ENCODE results near the gene GNG12. TPM values are rescaled to one million over a fixed set of nuclear protein-coding genes. Genes with fewer than 3 reads are reported as not detected.

GNG12 gene
- total and polyA plus RNA-seq, 4 experiments from 2014 or later: not detected

- Mint-ChIP-seq H3K4me1 (no peaks in the 10 kb centered on the region), H3K27ac (no peak overlapping the region), H3K36me3 (no peaks in the 10 kb centered on the region), H3K9me3 (no peaks in the 10 kb centered on the region), H3K27me3 (peaks cover 9 to 13% of the 10 kb centered on the region in 2 donors), H3K4me3 (no peak overlapping the region)
- no peaks in the 10 kb centered on the region for H3K27me3 ChIP-seq (ENCODE audit: insufficient read depth, low read length)
- ChIA-PET POLR2A (ENCODE audit: partially characterized antibody) (no interaction called here), CTCF (ENCODE audit: partially characterized antibody) (interaction anchor here (1.0 to 1.4 kb wide), 2 partner anchors 9 to 31 kb away, joined by 4 read pairs; no protein-coding TSS in a partner anchor)
- no peak overlapping the region for H3K27ac ChIP-seq (ENCODE audit: low read depth, low read length)
- no peaks in the 10 kb centered on the region for H3K4me1 ChIP-seq (ENCODE audit: insufficient read depth, low read length)
- H3K36me3 ChIP-seq (ENCODE audit: insufficient read depth, low read length): no peaks in the 10 kb centered on the region
- no peak for DNase-seq
- H3K9me3 ChIP-seq (ENCODE audit: control insufficient read depth in 1 of 2, low read length in 2 of 2): no peaks in the 10 kb centered on the region
- intact Hi-C loops (cut with micrococcal nuclease): no loop called here
- no peak overlapping the region for H3K4me3 ChIP-seq (ENCODE audit: low read length in 2 of 2)
Observed at GRCh38 chr1:67851800-67852199, 18.5 kb upstream of the GNG12 start.

DNA sequence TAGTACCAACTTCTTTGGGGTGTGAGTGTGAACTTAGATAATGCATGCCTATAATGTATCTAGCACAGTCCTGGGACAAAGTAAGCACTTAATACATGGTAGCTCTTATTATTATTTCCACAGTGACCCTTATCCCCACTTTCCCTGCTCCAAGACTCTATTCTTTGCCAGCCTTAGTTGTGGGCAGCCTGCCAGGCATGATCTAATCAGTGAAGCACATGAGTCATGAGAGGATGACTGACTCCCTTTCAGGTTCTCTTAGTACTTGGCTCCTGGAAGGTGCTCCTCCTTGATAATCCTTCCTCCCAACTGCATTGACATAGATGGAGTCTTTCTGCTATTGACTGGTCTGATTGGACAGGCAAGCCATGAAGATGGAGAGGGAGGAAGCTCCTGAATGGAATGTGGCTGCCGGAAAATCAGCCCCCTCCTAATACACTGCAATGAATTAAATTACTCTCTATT, 17.4 kb upstream of the GNG12 start:
- Mint-ChIP-seq H3K9me3 (no peaks in the 10 kb centered on the region), H3K4me1 (no peaks in the 10 kb centered on the region), H3K27me3 (peaks cover 11 to 13% of the 10 kb centered on the region in 2 donors), H3K4me3 (no peak overlapping the region), H3K36me3 (no peaks in the 10 kb centered on the region), H3K27ac (no peak overlapping the region)
- no peaks in the 10 kb centered on the region for H3K36me3 ChIP-seq (ENCODE audit: insufficient read depth, low read length)
- H3K4me1 ChIP-seq (ENCODE audit: insufficient read depth, low read length): no peaks in the 10 kb centered on the region
- H3K27me3 ChIP-seq (ENCODE audit: insufficient read depth, low read length): no peaks in the 10 kb centered on the region
- H3K4me3 ChIP-seq (ENCODE audit: low read length in 2 of 2): no peak overlapping the region
- DNase-seq: no peak
- ChIA-PET CTCF (ENCODE audit: partially characterized antibody) (interaction anchor here (1.0 to 1.4 kb wide), 4 partner anchors 9 to 29 kb away, joined by 3 to 4 read pairs (median 4); no protein-coding TSS in a partner anchor), POLR2A (ENCODE audit: partially characterized antibody) (no interaction called here)
- H3K9me3 ChIP-seq (ENCODE audit: control insufficient read depth in 1 of 2, low read length in 2 of 2): no peaks in the 10 kb centered on the region
- H3K27ac ChIP-seq (ENCODE audit: low read depth, low read length): no peak overlapping the region
- intact Hi-C loops (cut with micrococcal nuclease): no loop called here

- no peak overlapping the region for H3K27ac Mint-ChIP-seq
- no peaks in the 10 kb centered on the region for H3K36me3 Mint-ChIP-seq
- H3K9me3 Mint-ChIP-seq: no peaks in the 10 kb centered on the region
- H3K9me3 ChIP-seq (ENCODE audit: control insufficient read depth in 1 of 2, low read length in 2 of 2): no peaks in the 10 kb centered on the region
- intact Hi-C loops (cut with micrococcal nuclease): no loop called here
- no peak for DNase-seq
- no peak overlapping the region for H3K27ac ChIP-seq (ENCODE audit: low read depth, low read length)
- H3K27me3 Mint-ChIP-seq: peaks cover 13 to 15% of the 10 kb centered on the region in 2 donors
- no peaks in the 10 kb centered on the region for H3K4me1 ChIP-seq (ENCODE audit: insufficient read depth, low read length)
- no peaks in the 10 kb centered on the region for H3K27me3 ChIP-seq (ENCODE audit: insufficient read depth, low read length)
- H3K4me3 Mint-ChIP-seq: no peak overlapping the region
- POLR2A ChIA-PET (ENCODE audit: partially characterized antibody): no interaction called here
- no peaks in the 10 kb centered on the region for H3K36me3 ChIP-seq (ENCODE audit: insufficient read depth, low read length)
- H3K4me3 ChIP-seq (ENCODE audit: low read length in 2 of 2): no peak overlapping the region
- H3K4me1 Mint-ChIP-seq: no peaks in the 10 kb centered on the region
- CTCF ChIA-PET (ENCODE audit: partially characterized antibody): interaction anchor here (1.1 to 1.4 kb wide), 4 partner anchors 9 to 43 kb away, joined by 3 to 4 read pairs (median 4); no protein-coding TSS in a partner anchor
Observed at GRCh38 chr1:67850151-67850551, 16.9 kb upstream of the GNG12 start.

- no peaks in the 10 kb centered on the region for H3K36me3 Mint-ChIP-seq
- H3K27me3 Mint-ChIP-seq: peaks cover 19 to 21% of the 10 kb centered on the region in 2 donors
- H3K36me3 ChIP-seq (ENCODE audit: insufficient read depth, low read length): no peaks in the 10 kb centered on the region
- H3K4me3 Mint-ChIP-seq: no peak overlapping the region
- no peaks in the 10 kb centered on the region for H3K4me1 Mint-ChIP-seq
- H3K9me3 ChIP-seq (ENCODE audit: control insufficient read depth in 1 of 2, low read length in 2 of 2): no peaks in the 10 kb centered on the region
- H3K27ac ChIP-seq (ENCODE audit: low read depth, low read length): no peak overlapping the region
- CTCF ChIA-PET (ENCODE audit: partially characterized antibody): no interaction called here
- H3K27me3 ChIP-seq (ENCODE audit: insufficient read depth, low read length): no peaks in the 10 kb centered on the region
- no peaks in the 10 kb centered on the region for H3K4me1 ChIP-seq (ENCODE audit: insufficient read depth, low read length)
- no peak for DNase-seq
- intact Hi-C loops (cut with micrococcal nuclease): no loop called here
- POLR2A ChIA-PET (ENCODE audit: partially characterized antibody): no interaction called here
- H3K27ac Mint-ChIP-seq: no peak overlapping the region
- no peaks in the 10 kb centered on the region for H3K9me3 Mint-ChIP-seq
- no peak overlapping the region for H3K4me3 ChIP-seq (ENCODE audit: low read length in 2 of 2)
Observed at GRCh38 chr1:67847466-67847865, 14.2 kb upstream of the GNG12 start.

GRCh38 chr1:67846538-67846937, 13.3 kb upstream of the GNG12 start:
- ChIA-PET CTCF (ENCODE audit: partially characterized antibody) (no interaction called here), POLR2A (ENCODE audit: partially characterized antibody) (no interaction called here)
- Mint-ChIP-seq H3K4me1 (no peaks in the 10 kb centered on the region), H3K27ac (no peak overlapping the region), H3K9me3 (no peaks in the 10 kb centered on the region), H3K36me3 (no peaks in the 10 kb centered on the region), H3K4me3 (no peak overlapping the region), H3K27me3 (peaks cover 17 to 21% of the 10 kb centered on the region in 2 donors)
- no peaks in the 10 kb centered on the region for H3K27me3 ChIP-seq (ENCODE audit: insufficient read depth, low read length)
- H3K9me3 ChIP-seq (ENCODE audit: control insufficient read depth in 1 of 2, low read length in 2 of 2): no peaks in the 10 kb centered on the region
- H3K36me3 ChIP-seq (ENCODE audit: insufficient read depth, low read length): no peaks in the 10 kb centered on the region
- no peak overlapping the region for H3K27ac ChIP-seq (ENCODE audit: low read depth, low read length)
- no peak overlapping the region for H3K4me3 ChIP-seq (ENCODE audit: low read length in 2 of 2)
- DNase-seq: no peak
- intact Hi-C loops (cut with micrococcal nuclease): no loop called here
- no peaks in the 10 kb centered on the region for H3K4me1 ChIP-seq (ENCODE audit: insufficient read depth, low read length)

DNA sequence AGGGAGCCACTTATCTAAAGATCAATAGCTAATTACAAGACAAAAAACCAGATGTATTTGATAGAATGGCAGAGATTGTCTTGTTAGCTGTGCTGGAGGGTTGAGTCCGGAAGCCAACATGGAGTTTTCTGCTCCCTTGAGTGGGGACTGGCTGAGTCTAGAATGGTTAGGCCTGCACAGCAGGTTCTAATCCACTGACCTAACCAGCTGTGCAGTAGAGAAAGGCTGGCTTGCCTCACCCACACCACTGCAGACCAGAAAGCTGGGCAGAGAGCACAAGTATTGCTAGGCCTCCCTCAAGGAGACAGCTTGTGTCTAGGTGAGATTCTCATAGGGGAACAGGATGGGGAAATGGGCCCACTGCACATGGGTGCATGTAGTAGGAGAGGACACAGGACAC, 11.7 kb upstream of the GNG12 start:
- CTCF ChIA-PET (ENCODE audit: partially characterized antibody): no interaction called here
- Mint-ChIP-seq H3K36me3 (no peaks in the 10 kb centered on the region), H3K4me3 (no peak overlapping the region), H3K9me3 (no peaks in the 10 kb centered on the region), H3K27ac (no peak overlapping the region), H3K4me1 (no peaks in the 10 kb centered on the region), H3K27me3 (peaks cover 17 to 21% of the 10 kb centered on the region in 2 donors)
- H3K36me3 ChIP-seq (ENCODE audit: insufficient read depth, low read length): no peaks in the 10 kb centered on the region
- no peaks in the 10 kb centered on the region for H3K27me3 ChIP-seq (ENCODE audit: insufficient read depth, low read length)
- no peaks in the 10 kb centered on the region for H3K9me3 ChIP-seq (ENCODE audit: control insufficient read depth in 1 of 2, low read length in 2 of 2)
- no peak for DNase-seq
- POLR2A ChIA-PET (ENCODE audit: partially characterized antibody): no interaction called here
- no peaks in the 10 kb centered on the region for H3K4me1 ChIP-seq (ENCODE audit: insufficient read depth, low read length)
- H3K4me3 ChIP-seq (ENCODE audit: low read length in 2 of 2): no peak overlapping the region
- no peak overlapping the region for H3K27ac ChIP-seq (ENCODE audit: low read depth, low read length)
- intact Hi-C loops (cut with micrococcal nuclease): no loop called here

DNA sequence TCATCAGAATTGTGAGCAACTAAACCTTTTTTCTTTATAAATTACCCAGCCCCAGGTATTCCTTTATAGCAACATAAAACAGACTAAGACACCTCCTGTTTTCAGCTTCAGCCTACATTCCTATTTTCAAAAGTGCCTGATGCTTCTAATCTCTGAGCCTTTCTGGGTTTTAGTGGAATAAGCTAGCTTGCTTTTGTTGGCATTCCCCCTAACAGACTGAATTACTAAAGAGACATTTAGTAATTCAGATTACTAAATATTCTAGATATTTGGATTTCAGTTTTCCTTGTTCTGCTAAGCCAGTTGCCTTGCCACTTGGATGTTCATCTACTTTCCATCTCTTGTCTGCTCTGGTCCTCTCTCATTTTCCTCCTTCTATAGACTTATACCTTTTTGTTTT, 10.5 kb upstream of the GNG12 start:
- Histone ChIP-seq H3K27me3 (ENCODE audit: insufficient read depth, low read length) (no peaks in the 10 kb centered on the region), H3K9me3 (ENCODE audit: control insufficient read depth in 1 of 2, low read length in 2 of 2) (no peaks in the 10 kb centered on the region), H3K27ac (ENCODE audit: low read depth, low read length) (no peak overlapping the region), H3K4me3 (ENCODE audit: low read length in 2 of 2) (no peak overlapping the region), H3K4me1 (ENCODE audit: insufficient read depth, low read length) (no peaks in the 10 kb centered on the region), H3K36me3 (ENCODE audit: insufficient read depth, low read length) (no peaks in the 10 kb centered on the region)
- Mint-ChIP-seq H3K4me3 (no peak overlapping the region), H3K4me1 (no peaks in the 10 kb centered on the region), H3K27me3 (peaks cover 10 to 20% of the 10 kb centered on the region in 2 donors), H3K36me3 (no peaks in the 10 kb centered on the region), H3K27ac (no peak overlapping the region), H3K9me3 (no peaks in the 10 kb centered on the region)
- POLR2A ChIA-PET (ENCODE audit: partially characterized antibody): no interaction called here
- intact Hi-C loops (cut with micrococcal nuclease): no loop called here
- no peak for DNase-seq
- CTCF ChIA-PET (ENCODE audit: partially characterized antibody): no interaction called here

DNA sequence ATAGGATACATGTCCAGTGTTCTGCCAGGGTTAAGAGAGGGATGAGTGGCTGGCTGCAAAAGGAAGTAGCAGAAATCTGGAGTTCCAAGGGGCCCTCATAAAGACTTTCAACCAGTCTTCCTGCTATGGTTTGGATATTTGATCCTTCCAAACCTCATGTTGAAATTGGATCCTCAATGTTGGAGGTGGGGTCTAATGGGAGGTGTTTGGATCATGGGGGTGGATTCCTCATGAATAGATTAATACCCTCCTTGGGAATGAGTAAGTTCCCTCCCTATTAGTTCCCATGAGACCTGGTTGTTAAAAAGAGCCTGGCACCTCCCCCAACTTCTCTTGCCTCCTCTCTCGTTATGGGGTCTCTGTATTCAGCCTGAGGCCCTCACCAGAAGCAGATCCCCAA, 10.1 kb upstream of the GNG12 start:
- intact Hi-C loops (cut with micrococcal nuclease): no loop called here
- no peaks in the 10 kb centered on the region for H3K36me3 ChIP-seq (ENCODE audit: insufficient read depth, low read length)
- no peak overlapping the region for H3K4me3 ChIP-seq (ENCODE audit: low read length in 2 of 2)
- H3K27me3 ChIP-seq (ENCODE audit: insufficient read depth, low read length): no peaks in the 10 kb centered on the region
- ChIA-PET POLR2A (ENCODE audit: partially characterized antibody) (no interaction called here), CTCF (ENCODE audit: partially characterized antibody) (no interaction called here)
- H3K9me3 ChIP-seq (ENCODE audit: control insufficient read depth in 1 of 2, low read length in 2 of 2): no peaks in the 10 kb centered on the region
- DNase-seq: no peak
- H3K4me1 Mint-ChIP-seq: no peaks in the 10 kb centered on the region
- H3K4me1 ChIP-seq (ENCODE audit: insufficient read depth, low read length): no peaks in the 10 kb centered on the region
- H3K4me3 Mint-ChIP-seq: no peak overlapping the region
- peaks cover 8 to 20% of the 10 kb centered on the region in 2 donors for H3K27me3 Mint-ChIP-seq
- no peak overlapping the region for H3K27ac Mint-ChIP-seq
- no peaks in the 10 kb centered on the region for H3K36me3 Mint-ChIP-seq
- H3K9me3 Mint-ChIP-seq: no peaks in the 10 kb centered on the region
- H3K27ac ChIP-seq (ENCODE audit: low read depth, low read length): no peak overlapping the region

Data from CD4-positive, alpha-beta memory T cell (primary cell).